SKM-1 (cell line): Measurements from ENCODE around the gene ANKRD2.

Experiments used
- DNase-seq: peaks from one replicate; lab custom pipeline; 2025; ENCODE audit not compliant: unreplicated experiment; lab: John Stamatoyannopoulos, UW

Gene ANKRD2

GRCh38 chr10:97590748-97591495 is 18.3 kb downstream of the ANKRD2 start:
- DNase-seq: no peak

DNA sequence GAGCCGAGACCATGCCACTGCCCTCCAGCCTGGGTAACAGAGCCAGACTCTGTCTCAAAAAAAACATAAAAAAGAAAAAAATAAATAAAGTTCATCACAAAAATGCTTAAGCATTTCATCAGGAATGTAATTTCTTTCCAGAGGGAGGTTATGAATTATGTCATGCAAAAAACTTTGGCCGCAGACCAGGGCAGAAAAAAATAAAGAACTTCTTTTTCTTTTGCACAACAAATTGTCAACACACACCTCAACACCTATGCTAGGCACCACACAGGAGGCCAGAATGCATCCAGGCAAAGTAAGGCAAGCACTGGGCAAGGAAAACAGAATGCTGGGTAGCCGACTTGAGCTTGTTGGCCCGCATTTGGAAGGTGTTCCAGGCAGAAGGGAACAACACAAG is 20.8 kb downstream of the ANKRD2 start:
- DNase-seq: no peak

DNA sequence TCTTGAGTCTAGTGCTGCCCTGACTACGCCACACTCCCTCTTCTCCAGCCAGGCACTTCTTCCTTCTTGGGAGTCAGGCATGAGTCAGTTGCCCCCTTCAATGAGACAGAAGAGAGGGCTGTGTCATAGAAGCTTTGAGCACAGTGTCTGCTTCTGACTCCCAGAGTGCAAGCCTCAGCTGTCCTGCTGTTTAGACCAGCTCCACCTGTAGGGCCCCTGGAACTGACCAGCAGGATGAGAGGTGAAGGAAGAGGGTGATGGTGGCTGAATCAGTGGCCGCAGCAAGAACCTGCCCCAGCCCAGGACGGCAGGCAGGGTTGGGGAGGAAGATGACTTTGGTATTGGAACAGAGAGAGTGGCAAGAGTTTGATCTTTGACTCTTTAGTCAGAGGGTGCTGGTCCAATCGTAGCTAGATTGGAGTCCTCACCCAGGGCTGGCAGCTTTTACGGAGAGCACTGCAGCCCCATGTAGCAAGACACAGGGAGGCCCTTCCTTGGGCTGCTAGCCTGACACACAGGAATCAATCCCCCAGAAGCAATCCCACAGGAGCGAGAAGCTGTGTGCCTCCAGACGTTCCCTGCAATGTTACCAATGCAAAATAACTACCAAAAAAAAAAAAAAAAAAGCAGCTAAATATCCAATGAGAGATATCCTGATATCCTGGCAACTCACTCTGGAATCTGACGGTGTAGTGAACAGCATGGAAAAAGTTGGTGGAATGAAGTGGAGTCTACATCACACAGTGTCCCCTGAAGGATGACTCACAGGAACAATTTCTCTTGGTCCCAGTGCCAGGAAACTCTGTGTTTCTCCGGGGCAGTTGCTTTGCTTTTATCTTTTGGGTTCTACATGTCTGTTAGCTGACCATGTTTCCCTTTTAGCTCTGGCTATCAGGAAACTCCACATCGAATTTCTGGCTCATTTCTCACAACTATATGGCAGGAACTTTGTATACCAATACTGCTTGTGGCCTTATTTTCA is 23.8 kb downstream of the ANKRD2 start:
- no peak for DNase-seq

GRCh38 chr10:97597778-97598177 is 25.2 kb downstream of the ANKRD2 start:
- DNase-seq: no peak

DNA sequence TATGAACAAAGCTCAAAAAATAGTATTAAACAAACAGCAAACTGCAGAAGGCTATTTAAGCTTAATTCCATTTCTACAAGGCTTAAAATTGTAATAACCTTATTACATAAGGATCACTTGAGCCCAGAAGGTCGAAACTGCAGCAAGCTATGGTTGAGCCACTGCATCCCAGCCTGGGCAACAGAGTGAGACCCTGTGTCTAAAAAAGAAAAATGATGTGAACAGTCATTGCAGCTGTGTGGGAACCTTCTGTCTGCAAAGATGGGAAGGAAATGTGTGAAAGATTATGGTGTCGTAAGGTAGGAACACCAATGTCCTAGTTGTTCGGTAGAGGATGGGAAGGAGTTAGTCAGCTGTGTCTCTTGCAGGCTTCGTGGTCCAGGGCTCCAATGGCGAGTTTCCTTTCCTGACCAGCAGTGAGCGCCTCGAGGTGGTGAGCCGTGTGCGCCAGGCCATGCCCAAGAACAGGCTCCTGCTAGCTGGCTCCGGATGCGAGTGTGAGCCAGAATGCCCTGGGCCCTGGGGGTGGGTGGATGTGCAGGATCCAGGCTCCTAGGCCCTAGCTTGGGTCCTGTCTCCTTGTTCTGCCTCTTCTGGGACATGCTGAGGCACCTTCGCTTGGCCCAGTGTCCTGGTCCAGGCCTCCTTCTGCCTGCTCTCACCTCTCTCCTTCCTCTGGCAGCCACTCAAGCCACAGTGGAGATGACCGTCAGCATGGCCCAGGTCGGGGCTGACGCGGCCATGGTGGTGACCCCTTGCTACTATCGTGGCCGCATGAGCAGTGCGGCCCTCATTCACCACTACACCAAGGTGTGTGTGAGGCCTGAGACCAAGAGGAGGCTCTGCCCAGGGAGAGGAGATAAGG is 26.1 kb downstream of the ANKRD2 start:
- no peak for DNase-seq

GRCh38 chr10:97599272-97599619 is 26.7 kb downstream of the ANKRD2 start:
- DNase-seq: no peak

DNA sequence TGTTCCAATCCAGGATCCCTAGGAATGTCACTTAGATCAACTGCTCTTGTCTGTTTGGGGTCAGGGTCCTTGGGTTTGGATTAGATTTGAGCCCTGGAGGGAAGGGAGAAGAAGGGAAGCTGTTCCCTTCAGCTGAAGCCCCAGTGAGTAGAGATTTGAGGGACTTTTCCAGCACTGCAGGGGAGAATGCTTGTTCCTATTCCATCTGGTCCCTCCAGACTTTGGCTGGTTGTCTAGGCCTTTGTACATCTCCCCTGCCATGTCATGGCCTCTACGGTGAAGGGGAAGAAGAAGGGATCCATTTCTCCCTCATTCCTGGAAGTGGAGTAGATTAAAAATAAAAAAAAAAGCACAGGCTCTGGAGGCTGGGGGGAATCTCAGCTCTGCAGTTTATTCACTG is 28.0 kb downstream of the ANKRD2 start:
- no peak for DNase-seq

GRCh38 chr10:97601268-97602215 is 29.0 kb downstream of the ANKRD2 start:
- no peak for DNase-seq

- no peak for DNase-seq
Measured at GRCh38 chr10:97607095-97607636, 34.6 kb downstream of the ANKRD2 start.

DNA sequence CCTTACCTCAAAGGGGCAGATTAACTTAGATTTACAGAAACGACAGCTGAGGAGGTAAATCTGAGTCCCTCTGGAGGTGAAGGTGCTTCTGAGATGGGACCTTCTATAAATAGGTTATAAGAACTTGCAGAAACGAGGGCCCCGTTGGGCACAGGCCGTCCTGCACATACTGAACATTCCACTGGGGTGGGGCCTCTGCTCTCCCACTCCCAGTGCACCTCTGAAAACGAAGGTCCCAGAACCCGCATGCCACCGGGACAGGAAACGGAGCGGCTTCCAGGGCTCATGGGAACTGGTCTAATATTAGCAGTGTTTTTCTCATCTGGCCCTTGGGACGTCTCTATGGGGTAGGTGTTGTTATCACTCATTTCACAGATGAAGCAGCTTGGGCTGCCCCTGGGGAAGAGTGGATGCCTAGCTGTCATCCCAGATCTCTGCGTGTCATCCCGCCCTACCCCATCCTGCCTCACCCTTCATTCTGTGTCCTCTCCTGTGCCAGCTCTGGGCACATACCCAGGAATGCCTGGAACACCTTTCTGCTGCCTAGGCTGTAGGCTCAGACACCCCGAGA is 36.5 kb downstream of the ANKRD2 start:
- DNase-seq: no peak

DNA sequence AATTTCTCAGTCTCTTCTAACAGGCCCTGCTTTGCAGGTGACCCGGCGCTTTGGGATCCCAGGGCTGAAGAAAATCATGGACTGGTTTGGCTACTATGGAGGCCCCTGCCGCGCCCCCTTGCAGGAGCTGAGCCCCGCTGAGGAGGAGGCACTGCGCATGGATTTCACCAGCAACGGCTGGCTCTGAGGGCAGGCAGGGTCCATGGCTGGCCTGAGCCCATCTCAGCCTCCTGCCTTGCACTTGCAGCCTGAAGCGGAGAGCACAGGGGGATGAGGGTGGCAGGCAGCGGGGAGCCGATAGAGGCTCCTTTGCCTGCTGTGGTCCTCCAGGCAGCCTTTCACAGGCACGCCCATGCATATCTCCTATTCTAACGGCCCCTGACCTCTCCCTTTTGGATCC is 38.9 kb downstream of the ANKRD2 start:
- DNase-seq: no peak

DNA sequence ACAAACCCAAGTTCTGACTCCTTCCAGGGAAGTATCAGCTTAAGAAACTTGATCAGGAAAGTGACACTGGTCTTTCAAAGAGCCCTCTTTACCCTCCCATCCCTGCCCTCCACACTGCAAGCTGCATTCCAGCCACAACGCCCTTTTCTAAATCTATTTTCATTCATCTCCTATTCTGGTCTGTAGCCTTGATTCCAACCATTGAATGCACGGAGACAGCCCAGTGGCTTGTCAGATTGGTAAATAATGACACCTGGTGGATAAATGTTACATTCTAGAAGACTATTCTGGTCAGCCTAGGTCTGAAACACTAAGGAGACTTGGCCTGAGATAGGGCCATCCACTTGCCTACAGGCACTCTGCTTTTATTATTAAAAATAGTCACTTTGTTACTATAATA is 39.8 kb downstream of the ANKRD2 start:
- DNase-seq: no peak

GRCh38 chr10:97618285-97618684 is 45.7 kb downstream of the ANKRD2 start:
- DNase-seq: no peak

GRCh38 chr10:97618733-97619132 is 46.2 kb downstream of the ANKRD2 start:
- no peak for DNase-seq

- DNase-seq: no peak
Measured at GRCh38 chr10:97623277-97623676, 50.7 kb downstream of the ANKRD2 start.

DNA sequence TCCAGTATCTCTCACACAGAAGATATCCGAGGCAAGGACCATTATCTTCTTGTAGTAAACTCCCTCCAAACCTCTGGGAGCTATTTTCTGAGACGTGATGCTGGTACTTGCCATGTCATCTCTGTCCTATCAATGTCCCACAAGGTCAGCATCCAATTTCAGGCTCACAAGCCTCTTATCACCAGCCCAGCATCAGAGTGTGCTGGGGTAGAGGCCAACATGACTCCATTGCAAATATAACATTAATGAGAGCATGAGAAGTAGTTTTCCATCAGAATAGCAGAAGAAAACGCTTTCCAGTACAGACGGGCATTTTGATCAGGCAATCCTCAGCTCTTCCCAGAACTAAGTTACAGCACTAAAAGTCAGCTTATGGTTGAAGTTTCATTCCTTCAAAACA is 55.2 kb downstream of the ANKRD2 start:
- DNase-seq: no peak

DNA sequence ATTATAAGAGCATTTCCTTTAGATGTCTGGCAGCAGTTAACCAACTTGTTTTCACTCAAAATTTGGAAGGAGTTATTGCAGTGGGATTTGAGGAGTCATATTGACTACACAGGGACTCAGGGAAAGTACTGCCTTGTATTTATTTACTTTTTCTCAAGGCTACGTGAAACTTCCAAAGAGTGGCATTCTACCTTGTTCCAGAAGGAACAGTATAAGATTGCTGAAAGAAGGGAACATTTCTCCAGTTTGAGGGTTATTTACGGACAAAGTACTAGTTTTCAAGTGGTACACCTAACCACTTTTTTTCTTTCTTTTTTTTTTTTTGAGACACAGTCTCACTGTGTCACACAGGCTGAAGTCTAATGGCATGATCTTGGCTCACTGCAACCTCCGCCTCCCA is 55.6 kb downstream of the ANKRD2 start:
- DNase-seq: no peak

DNA sequence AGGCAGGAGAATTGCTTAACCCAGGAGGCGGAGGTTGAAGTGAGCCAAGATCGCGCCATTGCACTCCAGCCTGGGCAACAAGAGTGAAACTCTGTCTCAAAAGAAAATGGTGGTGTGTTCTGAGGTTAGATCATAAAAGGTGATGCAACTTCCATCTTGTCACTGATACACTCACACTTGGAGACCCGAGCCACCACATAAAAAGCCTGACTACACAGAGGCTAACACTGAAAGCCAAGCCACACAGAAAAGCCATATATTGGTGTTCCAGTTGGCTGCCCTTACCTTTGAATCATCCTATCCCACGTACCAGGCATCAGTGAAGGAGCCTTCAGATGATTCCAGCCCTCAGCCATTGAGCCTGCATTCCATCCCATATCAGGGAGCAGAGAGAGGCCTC is 56.7 kb downstream of the ANKRD2 start:
- no peak for DNase-seq

DNA sequence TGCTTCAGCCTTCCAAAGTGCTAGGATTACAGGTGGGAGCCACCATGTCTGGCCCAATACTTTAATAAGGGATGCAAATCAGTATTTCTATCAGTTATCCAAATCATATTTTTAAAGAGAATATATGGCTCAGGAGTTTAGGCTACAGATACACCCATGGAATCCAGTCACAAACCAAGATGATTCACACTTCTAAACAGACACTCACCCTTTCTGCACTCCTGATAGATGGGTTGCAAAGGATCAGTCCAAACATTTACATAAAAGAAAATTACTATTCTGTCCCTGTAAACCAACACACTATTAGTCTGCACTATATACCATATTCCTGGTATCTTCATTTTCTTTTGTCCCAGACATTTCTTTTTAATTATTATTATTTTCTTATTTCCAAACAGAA is 58.5 kb downstream of the ANKRD2 start:
- DNase-seq: no peak
